CD14-positive monocyte (primary cell): ENCODE results near the gene UVRAG. TPM values are rescaled to one million over a fixed set of nuclear protein-coding genes. Genes with fewer than 3 reads are reported as not detected.
A peak's percentile ranks its signal among the peaks of the same experiment; 100 is the strongest.

Experiments used
- DNase-seq, 3 donors: peaks; one replicate each; pipeline ENCODE4 v3.0.0-alpha.2; 2011 to 2022
- H2AFZ ChIP-seq: 2 replicates; pipeline ENCODE4 v1.6.0; 2012; ENCODE audit warnings: mild to moderate bottlenecking, low read depth, low read length, inconsistent platforms; ENCODE audit not compliant: insufficient read depth, poor library complexity, severe bottlenecking
- H3K27ac ChIP-seq, 2 donors: 1 replicate in 1 of 2; 2 replicates in 1 of 2; pipeline ENCODE4 v1.5.1; 2012 to 2013; ENCODE audit warnings: low read length in 2 of 2, control low read depth in 1 of 2, inconsistent platforms in 1 of 2, low read depth in 1 of 2, mild to moderate bottlenecking in 1 of 2
- H3K27me3 ChIP-seq, 2 donors: one replicate each; pipeline versions ENCODE4 v1.6.0 to v1.6.1; 2011 to 2013; ENCODE audit warnings: low read length in 2 of 2; ENCODE audit not compliant: control insufficient read depth in 2 of 2, insufficient read depth in 2 of 2
- H3K36me3 ChIP-seq, 2 donors: replicated peaks in 1 of 2; 1 replicate in 1 of 2; 2 replicates in 1 of 2; pipeline versions ENCODE4 v1.5.1 to v1.6.1; 2012 to 2013; ENCODE audit warnings: low read length in 2 of 2, control low read depth in 1 of 2, inconsistent platforms in 1 of 2, mild to moderate bottlenecking in 1 of 2; ENCODE audit not compliant: insufficient read depth in 2 of 2, control insufficient read depth in 1 of 2
- H3K4me1 ChIP-seq, 2 donors: 1 replicate in 1 of 2; 2 replicates in 1 of 2; pipeline versions ENCODE4 v1.5.1 to v1.6.1; 2012 to 2013; ENCODE audit warnings: low read length in 2 of 2, control low read depth in 1 of 2, inconsistent platforms in 1 of 2, mild to moderate bottlenecking in 1 of 2, moderate library complexity in 1 of 2; ENCODE audit not compliant: insufficient read depth in 2 of 2, control insufficient read depth in 1 of 2
- H3K4me2 ChIP-seq: replicated peaks from 2 replicates; pipeline ENCODE3; 2012; ENCODE audit warnings: low read length, moderate library complexity, mild to moderate bottlenecking; ENCODE audit not compliant: poor library complexity, severe bottlenecking; ENCODE audit errors: extremely low read depth
- H3K4me3 ChIP-seq, 3 experiments: fragments of 200-600 bp in 1 of 3; sonication (generic) in 1 of 3; replicated peaks in 1 of 3; 1 replicate in 2 of 3; 2 replicates in 1 of 3; pipeline ENCODE4 v1.5.1; 2011 to 2013; ENCODE audit warnings: low read length in 3 of 3, mild to moderate bottlenecking in 3 of 3, control low read depth in 2 of 3, low read depth in 2 of 3, inconsistent platforms in 1 of 3, moderate library complexity in 1 of 3
- H3K79me2 ChIP-seq: 2 replicates; pipeline ENCODE4 v1.6.0; 2012; ENCODE audit warnings: mild to moderate bottlenecking, control low read depth, inconsistent platforms, low read length, moderate library complexity; ENCODE audit not compliant: insufficient read depth
- H3K9ac ChIP-seq: 2 replicates; pipeline ENCODE4 v1.6.0; 2017; ENCODE audit warnings: low read length, mild to moderate bottlenecking; ENCODE audit not compliant: insufficient read depth, poor library complexity, severe bottlenecking
- H3K9me3 ChIP-seq, 2 donors: replicated peaks in 1 of 2; 1 replicate in 1 of 2; 2 replicates in 1 of 2; pipeline versions ENCODE4 v1.5.1 to v1.6.1; 2012 to 2013; ENCODE audit warnings: low read length in 2 of 2, control low read depth in 1 of 2; ENCODE audit not compliant: control insufficient read depth in 1 of 2, insufficient read depth in 1 of 2
- H4K20me1 ChIP-seq: 2 replicates; pipeline ENCODE4 v1.6.0; 2012; ENCODE audit warnings: mild to moderate bottlenecking, low read length, control low read depth, moderate library complexity; ENCODE audit not compliant: insufficient read depth
- H3K27ac Mint-ChIP-seq, 7 donors: one replicate each; pipeline ENCODE4 v1.8.0; 2020; ENCODE audit warnings: mild to moderate bottlenecking in 7 of 7, mixed read lengths in 7 of 7, moderate library complexity in 6 of 7, inconsistent platforms in 2 of 7
- H3K27me3 Mint-ChIP-seq, 3 donors: one replicate each; pipeline ENCODE4 v1.8.0; 2021 to 2022; ENCODE audit warnings: low read depth in 3 of 3, mild to moderate bottlenecking in 3 of 3, mixed read lengths in 3 of 3, moderate library complexity in 3 of 3, inconsistent platforms in 1 of 3
- H3K36me3 Mint-ChIP-seq, 2 donors: one replicate each; pipeline ENCODE4 v1.8.0; 2020; ENCODE audit warnings: mixed read lengths in 2 of 2, inconsistent platforms in 1 of 2, mild to moderate bottlenecking in 1 of 2
- H3K4me1 Mint-ChIP-seq: one replicate; pipeline ENCODE4 v1.8.0; 2020; ENCODE audit warnings: mild to moderate bottlenecking, mixed read lengths
- H3K4me3 Mint-ChIP-seq, 2 donors: one replicate each; pipeline ENCODE4 v1.8.0; 2020; ENCODE audit warnings: mild to moderate bottlenecking in 2 of 2, mixed read lengths in 2 of 2, moderate library complexity in 1 of 2
- H3K9me3 Mint-ChIP-seq, 7 donors: one replicate each; pipeline ENCODE4 v1.8.0; 2020 to 2022; ENCODE audit warnings: mixed read lengths in 7 of 7, mild to moderate bottlenecking in 6 of 7, moderate library complexity in 6 of 7, inconsistent platforms in 2 of 7
- CTCF ChIP-seq: fragments of 200-600 bp; IDR thresholded peaks from one replicate; pipeline ENCODE4 v1.8.0; 2022; ENCODE audit warnings: antibody characterized with exemption, mild to moderate bottlenecking
- WGBS: methylation state at CpG from one replicate; pipeline ENCODE4 v1.1.5; 2013; ENCODE audit warnings: missing lambda C conversion rate; ENCODE audit not compliant: insufficient coverage; 5-methylcytosine and 5-hydroxymethylcytosine counted together
- intact Hi-C, 2 donors: fragments of 100-400 bp; cut with micrococcal nuclease; formaldehyde crosslinking; loops; one replicate each; pipeline versions ENCODE4 v1.15.0 to v1.15.1; 2023
- polyA plus RNA-seq, 3 donors: library from polyadenylated mRNA; depleted of rRNA in 1 of 3; unstranded in 2 of 3; stranded (reverse) in 1 of 3; fragments of 300-500 nt in 2 of 3; fragments of >200 nt in 1 of 3; fragmentation: Illumina TruSeq in 2 of 3; gene quantifications; 1 replicate in 2 of 3; 2 replicates in 1 of 3; pipeline ENCODE4 v1.2.3, GENCODE V29; 2012 to 2021

Gene UVRAG
- polyA plus RNA-seq, 3 donors, result 13.7 to 20.5 (median 20.0) TPM

- peaks cover 81% of the 10 kb centered on the region for H4K20me1 ChIP-seq
- no peaks in the 10 kb centered on the region for H3K9me3 ChIP-seq
- H3K4me2 ChIP-seq, result no peak overlapping the region
- intact Hi-C loops, result no loop called here
- Mint-ChIP-seq H3K4me3 (no peak overlapping the region), H3K36me3 (peaks cover 12 to 21% of the 10 kb centered on the region in 2 donors), H3K9me3 (peaks cover 0 to 2% (median 0%) of the 10 kb centered on the region in 7 donors), H3K27me3 (no peaks in the 10 kb centered on the region), H3K27ac (peak overlapping the region in 1 of 7 donors; percentile 57), H3K4me1 (peaks cover 57% of the 10 kb centered on the region)
- H3K4me1 ChIP-seq, result peaks cover 27 to 34% of the 10 kb centered on the region in 2 donors
- H3K79me2 ChIP-seq, result peaks cover 99% of the 10 kb centered on the region
- no peak overlapping the region for H3K4me3 ChIP-seq
- H2AFZ ChIP-seq, result no peak overlapping the region
- 100% methylated on average over 1 of the region's 1 CpG for WGBS
- H3K9ac ChIP-seq, result no peak overlapping the region
- peaks cover 5 to 13% of the 10 kb centered on the region in 2 donors for H3K36me3 ChIP-seq
- H3K27me3 ChIP-seq, result no peaks in the 10 kb centered on the region
- H3K27ac ChIP-seq, result no peak overlapping the region
- no peak for DNase-seq
- TF ChIP-seq CTCF, result no peak
Measured at GRCh38 chr11:75840522-75840921, 25.5 kb downstream of the UVRAG start.

DNA sequence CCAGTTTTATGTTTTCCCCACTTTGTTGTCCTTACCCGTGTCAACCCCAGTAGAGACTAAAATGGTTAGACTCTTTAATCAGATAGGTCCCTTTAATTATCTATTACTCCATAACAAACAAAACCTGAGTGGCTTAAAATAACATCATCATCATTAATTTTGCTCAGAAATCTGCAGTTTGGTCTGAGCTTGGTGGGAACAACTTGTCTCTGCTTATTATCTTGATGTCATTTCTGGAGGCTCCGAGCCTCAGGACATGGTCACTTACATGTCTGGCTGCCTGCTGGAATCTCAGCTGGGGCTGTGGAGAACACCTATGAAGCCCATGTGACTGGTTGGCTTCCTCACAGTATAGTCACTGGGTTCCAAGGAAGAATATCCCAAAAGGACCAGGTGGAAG, 26.7 kb downstream of the UVRAG start:
- Mint-ChIP-seq H3K9me3 (peaks cover 0 to 2% (median 0%) of the 10 kb centered on the region in 7 donors), H3K27ac (peak overlapping the region in 3 of 7 donors; percentile 0 to 51 (median 51)), H3K4me1 (peaks cover 47% of the 10 kb centered on the region), H3K4me3 (no peak overlapping the region), H3K27me3 (no peaks in the 10 kb centered on the region), H3K36me3 (peaks cover 15 to 27% of the 10 kb centered on the region in 2 donors)
- Histone ChIP-seq H3K4me3 (no peak overlapping the region), H3K9ac (no peak overlapping the region), H4K20me1 (peaks cover 85% of the 10 kb centered on the region), H2AFZ (no peak overlapping the region), H3K4me1 (peaks cover 16 to 22% of the 10 kb centered on the region in 2 donors), H3K36me3 (peaks cover 5 to 13% of the 10 kb centered on the region in 2 donors), H3K9me3 (no peaks in the 10 kb centered on the region), H3K27ac (peak overlapping the region in 1 of 2 donors; percentile 1), H3K4me2 (no peak overlapping the region), H3K79me2 (peaks cover 100% of the 10 kb centered on the region), H3K27me3 (no peaks in the 10 kb centered on the region)
- no peak for DNase-seq
- intact Hi-C loops, result no loop called here
- TF ChIP-seq CTCF, result no peak
- WGBS, result 94% methylated on average over 1 of the region's 2 CpGs
